Breast epithelium (tissue), 3 donors: Measurements from ENCODE around the gene TESPA1.

Experiments
- POLR2A ChIP-seq: fragments of 450-650 bp; IDR thresholded peaks from one replicate; pipeline ENCODE4 v1.6.1; 2016; ENCODE audit warnings: antibody characterized with exemption, mild to moderate bottlenecking, moderate library complexity
- TF ChIP-seq, protein P1 (sequence below), 3 donors: fragments of 450-650 bp; IDR thresholded peaks; one replicate each; pipeline ENCODE4 v1.5.1; 2016 to 2017; ENCODE audit warnings: antibody characterized with exemption in 3 of 3, mild to moderate bottlenecking in 3 of 3, moderate library complexity in 3 of 3

DNA sequence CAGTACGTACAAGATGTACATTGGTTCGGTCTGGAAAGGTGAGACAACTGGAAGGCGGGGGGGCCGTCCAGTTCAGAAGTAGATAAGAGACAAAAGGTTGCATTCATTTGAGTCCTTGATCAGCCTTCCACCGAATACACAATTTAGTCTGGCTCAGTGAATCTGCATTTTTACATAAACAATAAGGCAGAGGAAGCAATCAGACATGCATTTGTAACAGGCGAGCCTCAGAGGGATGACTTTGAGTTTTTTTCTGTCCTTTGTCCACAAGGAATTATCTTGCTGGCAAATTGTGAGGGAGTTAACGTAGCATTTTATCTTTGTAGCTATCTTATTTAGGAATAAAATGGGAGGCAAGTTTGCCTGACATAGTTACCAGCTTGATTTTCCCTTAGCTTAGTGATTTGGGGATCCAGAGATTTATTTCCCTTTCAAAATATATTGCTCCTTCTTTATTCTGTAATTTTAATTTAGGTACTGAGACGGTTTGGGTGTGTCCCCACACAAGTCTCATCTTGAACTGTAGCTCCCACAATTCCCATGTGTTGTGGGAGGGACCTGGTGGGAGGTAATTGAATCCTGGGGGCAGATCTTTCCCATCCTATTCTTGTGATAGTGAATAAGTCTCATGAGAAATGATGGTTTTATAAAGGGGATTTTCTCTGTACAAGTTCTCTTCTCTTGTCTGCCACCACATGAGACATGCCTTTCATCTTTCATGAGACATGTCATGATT is 59.4 kb downstream of the TESPA1 start:
- TF ChIP-seq, protein P1, sequence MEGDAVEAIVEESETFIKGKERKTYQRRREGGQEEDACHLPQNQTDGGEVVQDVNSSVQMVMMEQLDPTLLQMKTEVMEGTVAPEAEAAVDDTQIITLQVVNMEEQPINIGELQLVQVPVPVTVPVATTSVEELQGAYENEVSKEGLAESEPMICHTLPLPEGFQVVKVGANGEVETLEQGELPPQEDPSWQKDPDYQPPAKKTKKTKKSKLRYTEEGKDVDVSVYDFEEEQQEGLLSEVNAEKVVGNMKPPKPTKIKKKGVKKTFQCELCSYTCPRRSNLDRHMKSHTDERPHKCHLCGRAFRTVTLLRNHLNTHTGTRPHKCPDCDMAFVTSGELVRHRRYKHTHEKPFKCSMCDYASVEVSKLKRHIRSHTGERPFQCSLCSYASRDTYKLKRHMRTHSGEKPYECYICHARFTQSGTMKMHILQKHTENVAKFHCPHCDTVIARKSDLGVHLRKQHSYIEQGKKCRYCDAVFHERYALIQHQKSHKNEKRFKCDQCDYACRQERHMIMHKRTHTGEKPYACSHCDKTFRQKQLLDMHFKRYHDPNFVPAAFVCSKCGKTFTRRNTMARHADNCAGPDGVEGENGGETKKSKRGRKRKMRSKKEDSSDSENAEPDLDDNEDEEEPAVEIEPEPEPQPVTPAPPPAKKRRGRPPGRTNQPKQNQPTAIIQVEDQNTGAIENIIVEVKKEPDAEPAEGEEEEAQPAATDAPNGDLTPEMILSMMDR (IDR thresholded peaks at IDR 0.05): no peak
- TF ChIP-seq POLR2A: no peak
